Osteocyte (in vitro differentiated cells): ENCODE data around the gene IFT172. TPM values are rescaled to one million over a fixed set of nuclear protein-coding genes. Genes with fewer than 3 reads are reported as not detected.

Experiments used
- DNase-seq: peaks from one replicate; pipeline ENCODE4 v3.0.0; 2021; ENCODE audit warnings: mixed read lengths; ENCODE audit not compliant: unreplicated experiment; ENCODE audit errors: extremely low spot score
- H3K27ac Mint-ChIP-seq: one replicate; pipeline ENCODE4 v1.8.0; 2021; ENCODE audit warnings: mild to moderate bottlenecking, mixed read lengths; ENCODE audit not compliant: unreplicated experiment
- H3K27me3 Mint-ChIP-seq: one replicate; pipeline ENCODE4 v1.8.0; 2021; ENCODE audit warnings: mixed read lengths; ENCODE audit not compliant: unreplicated experiment
- H3K36me3 Mint-ChIP-seq: one replicate; pipeline ENCODE4 v1.8.0; 2021; ENCODE audit warnings: mixed read lengths; ENCODE audit not compliant: unreplicated experiment
- H3K4me1 Mint-ChIP-seq: one replicate; pipeline ENCODE4 v1.8.0; 2021; ENCODE audit warnings: mixed read lengths; ENCODE audit not compliant: unreplicated experiment
- H3K4me3 Mint-ChIP-seq: one replicate; pipeline ENCODE4 v1.8.0; 2021; ENCODE audit warnings: mild to moderate bottlenecking, moderate library complexity, mixed read lengths; ENCODE audit not compliant: unreplicated experiment
- H3K9me3 Mint-ChIP-seq: one replicate; pipeline ENCODE4 v1.8.0; 2021; ENCODE audit warnings: mixed read lengths; ENCODE audit not compliant: unreplicated experiment
- CTCF ChIP-seq: fragments of 200-600 bp; sonication (generic); IDR thresholded peaks from 2 replicates; pipeline ENCODE4 v1.5.0; 2021; ENCODE audit warnings: antibody characterized with exemption, mild to moderate bottlenecking, moderate library complexity
- total RNA-seq: library from RNA; stranded (reverse); gene quantifications from 2 replicates; pipeline ENCODE4 v1.2.1, GENCODE V29; 2021

The IFT172 gene
- total RNA-seq, 1 donor from 2014 or later: 42.5 TPM

GRCh38 chr2:27441958-27442919 is 47.3 kb downstream of the IFT172 start, which contains the start of gene KRTCAP3:
Gene KRTCAP3 (plus strand): TSS chr2:27442381. CDS start chr2:27442413, 32 bp downstream.
- Mint-ChIP-seq H3K9me3 (no peaks in the 10 kb centered on the region), H3K4me1 (no peaks in the 10 kb centered on the region), H3K4me3 (no peak within 1 kb of the TSS), H3K36me3 (peaks cover 39% of the 10 kb centered on the region), H3K27me3 (no peaks in the 10 kb centered on the region), H3K27ac (no peak within 1 kb of the TSS)
- DNase-seq: no peak
- no peak for TF ChIP-seq CTCF

- H3K36me3 Mint-ChIP-seq: peaks cover 43% of the 10 kb centered on the region
- no peaks in the 10 kb centered on the region for H3K4me1 Mint-ChIP-seq
- no peaks in the 10 kb centered on the region for H3K9me3 Mint-ChIP-seq
- DNase-seq: no peak
- TF ChIP-seq CTCF: no peak
- H3K4me3 Mint-ChIP-seq: no peak overlapping the region
- no peak overlapping the region for H3K27ac Mint-ChIP-seq
- H3K27me3 Mint-ChIP-seq: no peaks in the 10 kb centered on the region
Observed at GRCh38 chr2:27441226-27441926, 48.2 kb downstream of the IFT172 start.

GRCh38 chr2:27435628-27436027 is 53.9 kb downstream of the IFT172 start:
- no peak overlapping the region for H3K4me3 Mint-ChIP-seq
- TF ChIP-seq CTCF: no peak
- no peak for DNase-seq
- peaks cover 57% of the 10 kb centered on the region for H3K36me3 Mint-ChIP-seq
- no peaks in the 10 kb centered on the region for H3K27me3 Mint-ChIP-seq
- H3K27ac Mint-ChIP-seq: peak overlapping the region; percentile 39
- no peaks in the 10 kb centered on the region for H3K9me3 Mint-ChIP-seq
- peaks cover 12% of the 10 kb centered on the region for H3K4me1 Mint-ChIP-seq

GRCh38 chr2:27431395-27431794 is 58.1 kb downstream of the IFT172 start:
- no peak for TF ChIP-seq CTCF
- peaks cover 32% of the 10 kb centered on the region for H3K36me3 Mint-ChIP-seq
- no peaks in the 10 kb centered on the region for H3K27me3 Mint-ChIP-seq
- no peaks in the 10 kb centered on the region for H3K9me3 Mint-ChIP-seq
- peak overlapping the region; percentile 50 for H3K27ac Mint-ChIP-seq
- no peak for DNase-seq
- H3K4me1 Mint-ChIP-seq: peaks cover 32% of the 10 kb centered on the region
- H3K4me3 Mint-ChIP-seq: peak overlapping the region; percentile 20
